Loucy (cell line): ENCODE measurements around the gene MPRIP.

ENCODE experiments used
- H2AFZ ChIP-seq: fragments of 200-600 bp; sonication (generic); 2 replicates; pipeline ENCODE4 v1.6.0; 2016; ENCODE audit warnings: antibody characterized with exemption, mild to moderate bottlenecking, low read length, moderate library complexity
- H3F3A ChIP-seq: fragments of 200-600 bp; 2 replicates; pipeline ENCODE4 v1.6.0; 2016; ENCODE audit warnings: antibody characterized with exemption, low read depth, mild to moderate bottlenecking
- H3K27me3 ChIP-seq: fragments of 200-600 bp; sonication (generic); 2 replicates; pipeline ENCODE4 v1.6.1; 2014; ENCODE audit warnings: low read length, mild to moderate bottlenecking; ENCODE audit not compliant: insufficient read depth, poor library complexity, severe bottlenecking
- H3K36me3 ChIP-seq: fragments of 200-600 bp; sonication (generic); 2 replicates; pipeline ENCODE4 v1.6.1; 2016; ENCODE audit warnings: low read length; ENCODE audit not compliant: insufficient read depth
- H3K4me1 ChIP-seq: fragments of 200-600 bp; sonication (generic); 2 replicates; pipeline ENCODE4 v1.5.1; 2014; ENCODE audit warnings: low read length, mild to moderate bottlenecking; ENCODE audit not compliant: insufficient read depth, poor library complexity, severe bottlenecking
- H3K4me2 ChIP-seq: fragments of 200-600 bp; sonication (generic); 2 replicates; pipeline ENCODE4 v1.6.0; 2014; ENCODE audit warnings: antibody characterized with exemption, low read length, low read depth, mild to moderate bottlenecking; ENCODE audit not compliant: poor library complexity, severe bottlenecking
- H3K4me3 ChIP-seq: fragments of 200-600 bp; sonication (generic); 2 replicates; pipeline ENCODE4 v1.5.1; 2014; ENCODE audit warnings: low read length, mild to moderate bottlenecking, mixed read lengths; ENCODE audit not compliant: poor library complexity, severe bottlenecking
- H3K79me2 ChIP-seq: fragments of 200-600 bp; sonication (generic); 2 replicates; pipeline ENCODE4 v1.6.1; 2014; ENCODE audit warnings: low read length; ENCODE audit not compliant: insufficient read depth
- H3K9ac ChIP-seq: fragments of 200-600 bp; sonication (generic); 2 replicates; pipeline ENCODE4 v1.6.0; 2014; ENCODE audit warnings: mild to moderate bottlenecking, low read depth, low read length, moderate library complexity; ENCODE audit not compliant: poor library complexity, severe bottlenecking
- H3K9me2 ChIP-seq: fragments of 200-600 bp; sonication (generic); replicated peaks from 2 replicates; pipeline ENCODE4 v1.6.1; 2016; ENCODE audit warnings: low read depth, low read length, mixed read lengths
- H3K9me3 ChIP-seq: fragments of 200-600 bp; sonication (generic); 2 replicates; pipeline ENCODE4 v1.6.1; 2014; ENCODE audit warnings: mild to moderate bottlenecking, antibody characterized with exemption, low read length, low read depth; ENCODE audit not compliant: insufficient read depth
- H4K20me1 ChIP-seq: fragments of 200-600 bp; sonication (generic); 2 replicates; pipeline ENCODE4 v1.6.0; 2014; ENCODE audit warnings: antibody characterized with exemption, low read length, mild to moderate bottlenecking; ENCODE audit not compliant: insufficient read depth, poor library complexity, severe bottlenecking
- EZH2phosphoT487 ChIP-seq: fragments of 200-600 bp; IDR thresholded peaks from 2 replicates; pipeline ENCODE4 v1.6.1; 2018; ENCODE audit warnings: antibody characterized with exemption, mild to moderate bottlenecking, moderate library complexity, borderline replicate concordance
- TF ChIP-seq, protein P1 (sequence below): fragments of 200-600 bp; sonication (generic); conservative IDR thresholded peaks from 2 replicates; pipeline ENCODE4 v1.5.1; 2014; ENCODE audit warnings: mild to moderate bottlenecking, antibody characterized with exemption, low read length

Gene MPRIP

DNA sequence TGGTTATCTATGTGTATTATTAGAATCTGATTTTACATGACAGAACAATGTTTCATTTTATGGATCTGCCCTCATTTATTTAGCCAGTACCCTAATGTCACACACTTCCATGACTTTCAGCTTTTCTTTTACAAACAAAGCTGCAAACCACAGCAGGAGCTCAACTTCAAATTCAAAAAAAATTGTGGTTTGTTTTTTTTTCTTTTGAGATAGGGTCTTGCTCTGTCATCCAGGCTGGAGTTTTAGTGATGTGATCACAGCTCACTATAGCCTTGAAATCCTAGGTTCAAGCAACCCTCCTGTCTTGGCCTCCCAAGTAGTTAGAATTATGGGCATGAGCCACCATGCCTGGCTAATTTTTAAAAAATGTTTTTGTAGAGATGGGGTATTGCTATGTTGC lies 8.2 kb upstream of the MPRIP start:
- Histone ChIP-seq H3K4me3 (no peak overlapping the region), H3K9me2 (no peaks in the 10 kb centered on the region), H3K9ac (no peak overlapping the region), H3K4me2 (no peak overlapping the region), H2AFZ (no peak overlapping the region), H4K20me1 (no peaks in the 10 kb centered on the region), H3K27me3 (no peaks in the 10 kb centered on the region), H3K79me2 (no peaks in the 10 kb centered on the region), H3F3A (peaks cover 3% of the 10 kb centered on the region; the same call in 1 of the 2 replicates), H3K4me1 (peaks cover 4% of the 10 kb centered on the region), H3K9me3 (no peaks in the 10 kb centered on the region), H3K36me3 (no peaks in the 10 kb centered on the region)
- TF ChIP-seq, protein P1, sequence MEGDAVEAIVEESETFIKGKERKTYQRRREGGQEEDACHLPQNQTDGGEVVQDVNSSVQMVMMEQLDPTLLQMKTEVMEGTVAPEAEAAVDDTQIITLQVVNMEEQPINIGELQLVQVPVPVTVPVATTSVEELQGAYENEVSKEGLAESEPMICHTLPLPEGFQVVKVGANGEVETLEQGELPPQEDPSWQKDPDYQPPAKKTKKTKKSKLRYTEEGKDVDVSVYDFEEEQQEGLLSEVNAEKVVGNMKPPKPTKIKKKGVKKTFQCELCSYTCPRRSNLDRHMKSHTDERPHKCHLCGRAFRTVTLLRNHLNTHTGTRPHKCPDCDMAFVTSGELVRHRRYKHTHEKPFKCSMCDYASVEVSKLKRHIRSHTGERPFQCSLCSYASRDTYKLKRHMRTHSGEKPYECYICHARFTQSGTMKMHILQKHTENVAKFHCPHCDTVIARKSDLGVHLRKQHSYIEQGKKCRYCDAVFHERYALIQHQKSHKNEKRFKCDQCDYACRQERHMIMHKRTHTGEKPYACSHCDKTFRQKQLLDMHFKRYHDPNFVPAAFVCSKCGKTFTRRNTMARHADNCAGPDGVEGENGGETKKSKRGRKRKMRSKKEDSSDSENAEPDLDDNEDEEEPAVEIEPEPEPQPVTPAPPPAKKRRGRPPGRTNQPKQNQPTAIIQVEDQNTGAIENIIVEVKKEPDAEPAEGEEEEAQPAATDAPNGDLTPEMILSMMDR: no peak
- TF ChIP-seq EZH2phosphoT487: no peak

GRCh38 chr17:17034496-17035075 lies 7.7 kb upstream of the MPRIP start:
- Histone ChIP-seq H4K20me1 (no peaks in the 10 kb centered on the region), H3K36me3 (no peaks in the 10 kb centered on the region), H3F3A (peaks cover 3% of the 10 kb centered on the region; the same call in 1 of the 2 replicates), H2AFZ (no peak overlapping the region), H3K4me2 (no peak overlapping the region), H3K27me3 (no peaks in the 10 kb centered on the region), H3K9me3 (no peaks in the 10 kb centered on the region), H3K4me1 (peaks cover 4% of the 10 kb centered on the region), H3K79me2 (no peaks in the 10 kb centered on the region), H3K9me2 (no peaks in the 10 kb centered on the region), H3K9ac (no peak overlapping the region), H3K4me3 (no peak overlapping the region)
- no peak for TF ChIP-seq EZH2phosphoT487
- TF ChIP-seq, protein P1: no peak

DNA sequence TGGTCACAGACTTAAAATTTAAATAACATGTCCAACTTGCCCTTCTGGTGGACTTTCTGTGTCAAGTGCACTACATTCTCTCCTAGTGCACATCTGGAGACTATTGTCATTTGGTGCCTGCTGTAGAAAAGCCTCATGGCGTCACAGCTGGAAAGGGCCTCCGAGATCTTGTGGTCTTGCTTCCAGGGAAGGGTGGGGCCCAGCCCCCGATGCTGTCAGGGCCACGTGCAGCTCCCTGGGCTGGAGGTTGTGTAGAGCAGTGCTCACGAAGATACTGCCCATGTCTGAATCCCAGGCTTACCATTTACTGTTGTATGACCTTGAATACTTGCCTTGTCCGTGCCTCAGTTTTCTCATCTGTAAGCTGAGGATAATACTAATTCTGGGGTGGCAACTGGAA lies 6.8 kb upstream of the MPRIP start:
- Histone ChIP-seq H3K36me3 (no peaks in the 10 kb centered on the region), H2AFZ (no peak overlapping the region), H3K4me1 (peaks cover 4% of the 10 kb centered on the region), H3K9me3 (no peaks in the 10 kb centered on the region), H4K20me1 (no peaks in the 10 kb centered on the region), H3K4me2 (no peak overlapping the region), H3K4me3 (no peak overlapping the region), H3K79me2 (no peaks in the 10 kb centered on the region), H3F3A (peaks cover 3% of the 10 kb centered on the region; the same call in 1 of the 2 replicates), H3K9ac (no peak overlapping the region), H3K9me2 (no peaks in the 10 kb centered on the region), H3K27me3 (no peaks in the 10 kb centered on the region)
- TF ChIP-seq, protein P1: no peak
- TF ChIP-seq EZH2phosphoT487: no peak
